GM23248 (cell line): ENCODE data around the gene LAMB3. TPM values are rescaled to one million over a fixed set of nuclear protein-coding genes. Genes with fewer than 3 reads are reported as not detected.

Source experiments
- DNase-seq: peaks from one replicate; pipeline ENCODE4 v3.0.0-alpha.2; 2015
- H2AFZ ChIP-seq: fragments of 200-600 bp; sonication (generic); 2 replicates; pipeline ENCODE4 v1.6.1; 2016; ENCODE audit warnings: antibody characterized with exemption
- H3F3A ChIP-seq: fragments of 200-600 bp; sonication (generic); 2 replicates; pipeline ENCODE4 v1.6.1; 2016; ENCODE audit warnings: mild to moderate bottlenecking, antibody characterized with exemption, mixed run types; ENCODE audit not compliant: insufficient read depth
- H3K27ac ChIP-seq: fragments of 200-600 bp; sonication (generic); 2 replicates; pipeline ENCODE4 v1.5.1; 2016; ENCODE audit warnings: mild to moderate bottlenecking
- H3K27me3 ChIP-seq: fragments of 200-600 bp; sonication (generic); replicated peaks from 2 replicates; pipeline ENCODE4 v1.6.1; 2016; ENCODE audit warnings: mild to moderate bottlenecking; ENCODE audit not compliant: insufficient read depth
- H3K36me3 ChIP-seq: fragments of 200-600 bp; sonication (generic); 2 replicates; pipeline ENCODE4 v1.6.1; 2016; ENCODE audit warnings: low read depth, mild to moderate bottlenecking
- H3K4me1 ChIP-seq: fragments of 200-600 bp; sonication (generic); 2 replicates; pipeline ENCODE4 v1.6.1; 2016; ENCODE audit warnings: mild to moderate bottlenecking; ENCODE audit not compliant: insufficient read depth
- H3K4me2 ChIP-seq: fragments of 200-600 bp; sonication (generic); one replicate; pipeline ENCODE4 v1.6.1; 2016; ENCODE audit warnings: mild to moderate bottlenecking; ENCODE audit not compliant: unreplicated experiment
- H3K4me3 ChIP-seq: fragments of 200-600 bp; sonication (generic); 2 replicates; pipeline ENCODE4 v1.5.1; 2016; ENCODE audit warnings: mild to moderate bottlenecking
- H3K79me2 ChIP-seq: fragments of 200-600 bp; sonication (generic); 2 replicates; pipeline ENCODE4 v1.6.1; 2016; ENCODE audit warnings: mild to moderate bottlenecking; ENCODE audit not compliant: insufficient read depth
- H3K9ac ChIP-seq: fragments of 200-600 bp; sonication (generic); 2 replicates; pipeline ENCODE4 v1.6.1; 2016; ENCODE audit warnings: mild to moderate bottlenecking
- H3K9me2 ChIP-seq: fragments of 200-600 bp; sonication (generic); 2 replicates; pipeline ENCODE4 v1.6.1; 2016; ENCODE audit warnings: mixed run types, mild to moderate bottlenecking, moderate library complexity; ENCODE audit not compliant: insufficient read depth
- H3K9me3 ChIP-seq: fragments of 200-600 bp; sonication (generic); one replicate; pipeline ENCODE4 v1.6.1; 2017; ENCODE audit warnings: low read depth
- H4K20me1 ChIP-seq: fragments of 200-600 bp; sonication (generic); 2 replicates; pipeline ENCODE4 v1.6.0; 2016; ENCODE audit not compliant: insufficient read depth
- EZH2 ChIP-seq: fragments of 200-600 bp; sonication (generic); IDR thresholded peaks from 2 replicates; pipeline ENCODE4 v1.6.1; 2018; ENCODE audit warnings: antibody characterized with exemption, mild to moderate bottlenecking; ENCODE audit not compliant: insufficient read depth, poor library complexity, severe bottlenecking
- EZH2phosphoT487 ChIP-seq: fragments of 200-600 bp; sonication (generic); IDR thresholded peaks from 2 replicates; pipeline ENCODE4 v1.6.1; 2018; ENCODE audit warnings: antibody characterized with exemption, moderate library complexity, mild to moderate bottlenecking, low read depth; ENCODE audit not compliant: insufficient read depth
- WGBS, 2 experiments: methylation state at CpG; one replicate each; pipeline ENCODE4 v1.1.6; 2015 to 2017; ENCODE audit warnings: low lambda C conversion rate in 2 of 2, low coverage in 1 of 2; ENCODE audit errors: missing lambda C conversion rate in 2 of 2; 5-methylcytosine and 5-hydroxymethylcytosine counted together
- in situ Hi-C: fragments of 300-500 bp; cut with MboI; formaldehyde crosslinking; loops from 2 replicates; pipeline ENCODE4 v1.15.0; 2020
- polyA plus RNA-seq: library from polyadenylated mRNA; unstranded; fragments of >200 nt; fragmentation: Nextera tagmentation; extraction: Ambion mirVana; gene quantifications from 2 replicates; pipeline ENCODE4 v1.2.1, GENCODE V29; 2016
- total RNA-seq: library from RNA; depleted of rRNA; stranded (reverse); fragments of >200 nt; shearing (Covaris generic); gene quantifications from 2 replicates; pipeline ENCODE4 v1.2.3, GENCODE V29; 2014

LAMB3 gene
- total and polyA plus RNA-seq, 2 experiments from 2014 or later = 3.0 to 6.8 TPM

- no peaks in the 10 kb centered on the region for H3K9me3 ChIP-seq
- H3K27me3 ChIP-seq = no peaks in the 10 kb centered on the region
- in situ Hi-C loops = no loop called here
- no peaks in the 10 kb centered on the region for H4K20me1 ChIP-seq
- no peak overlapping the region for H3K27ac ChIP-seq
- no peak overlapping the region for H3K4me2 ChIP-seq
- peaks cover 27% of the 10 kb centered on the region for H3K4me1 ChIP-seq
- no peak overlapping the region for H2AFZ ChIP-seq
- TF ChIP-seq EZH2phosphoT487 (no peak), EZH2 (no peak)
- peaks cover 20% of the 10 kb centered on the region for H3F3A ChIP-seq
- no peak overlapping the region for H3K9ac ChIP-seq
- no peaks in the 10 kb centered on the region for H3K9me2 ChIP-seq
- H3K36me3 ChIP-seq = no peaks in the 10 kb centered on the region
- H3K4me3 ChIP-seq = no peak overlapping the region
- H3K79me2 ChIP-seq = no peaks in the 10 kb centered on the region
- WGBS, 2 experiments = 90 to 91% methylated on average over 16 of the region's 16 CpGs
- DNase-seq = no peak
Observed at GRCh38 chr1:209645574-209646452, 6.4 kb downstream of the LAMB3 start.

DNA sequence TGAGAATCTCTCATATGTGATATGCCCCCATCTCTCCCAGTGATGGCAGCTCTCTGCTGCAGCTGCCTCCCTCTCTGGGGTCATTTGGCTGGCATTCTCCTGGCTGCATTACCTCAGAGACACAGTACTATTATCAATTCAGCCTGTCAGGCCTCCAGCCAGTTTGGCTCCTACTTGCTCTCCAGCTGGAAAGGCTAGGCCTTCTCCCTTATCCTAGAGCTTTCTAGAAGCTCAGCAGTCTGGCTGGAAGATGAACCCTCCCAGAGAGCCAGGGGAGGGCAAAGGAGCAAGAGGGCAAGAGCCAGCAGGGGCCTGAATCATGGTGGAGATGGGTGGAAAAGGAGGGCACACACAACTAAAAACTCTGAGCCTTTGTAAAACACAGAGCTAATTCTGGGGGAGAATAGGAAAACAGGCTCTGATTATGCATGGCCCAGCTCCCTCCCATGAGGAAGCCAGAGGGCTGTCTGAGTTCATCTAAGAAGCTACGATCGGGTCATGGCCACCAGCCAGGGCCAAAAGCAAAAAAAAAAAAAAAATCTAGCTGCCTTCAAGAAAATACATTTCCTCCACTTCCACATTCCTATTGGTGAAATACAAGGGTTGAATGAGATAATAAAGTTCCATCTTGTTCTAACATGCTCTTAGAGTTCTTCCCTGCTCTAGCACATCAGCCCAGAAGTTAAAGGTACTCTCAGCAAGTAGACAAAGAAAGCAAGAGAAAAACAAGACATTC, 8.8 kb downstream of the LAMB3 start:
- H3K4me1 ChIP-seq = peaks cover 8% of the 10 kb centered on the region; the same call in 1 of the 2 replicates
- no peaks in the 10 kb centered on the region for H3K9me2 ChIP-seq
- DNase-seq = no peak
- H3K36me3 ChIP-seq = no peaks in the 10 kb centered on the region
- no peaks in the 10 kb centered on the region for H3K79me2 ChIP-seq
- H3K27ac ChIP-seq = no peak overlapping the region
- H3K4me3 ChIP-seq = no peak overlapping the region
- no peak overlapping the region for H2AFZ ChIP-seq
- no peaks in the 10 kb centered on the region for H3K9me3 ChIP-seq
- no peaks in the 10 kb centered on the region for H4K20me1 ChIP-seq
- H3K9ac ChIP-seq = no peak overlapping the region
- H3K4me2 ChIP-seq = no peak overlapping the region
- in situ Hi-C loops = no loop called here
- H3K27me3 ChIP-seq = no peaks in the 10 kb centered on the region
- WGBS, 2 experiments = 42 to 53% methylated on average over 2 of the region's 2 CpGs
- TF ChIP-seq EZH2phosphoT487 (no peak), EZH2 (no peak)
- peaks cover 6% of the 10 kb centered on the region; the same call in 1 of the 2 replicates for H3F3A ChIP-seq

GRCh38 chr1:209642816-209643215, 9.4 kb downstream of the LAMB3 start:
- Histone ChIP-seq H3F3A (no peaks in the 10 kb centered on the region), H3K9ac (no peak overlapping the region), H3K9me2 (no peaks in the 10 kb centered on the region), H3K4me1 (peaks cover 5% of the 10 kb centered on the region; the same call in 1 of the 2 replicates), H3K36me3 (no peaks in the 10 kb centered on the region), H3K27me3 (no peaks in the 10 kb centered on the region), H3K4me3 (no peak overlapping the region), H2AFZ (no peak overlapping the region), H4K20me1 (no peaks in the 10 kb centered on the region), H3K27ac (no peak overlapping the region), H3K9me3 (no peaks in the 10 kb centered on the region), H3K4me2 (no peak overlapping the region), H3K79me2 (no peaks in the 10 kb centered on the region)
- DNase-seq = no peak
- in situ Hi-C loops = no loop called here
- TF ChIP-seq EZH2 (no peak), EZH2phosphoT487 (no peak)
- WGBS, 2 experiments = 29 to 33% methylated on average over 3 of the region's 3 CpGs

- Histone ChIP-seq H3K79me2 (no peaks in the 10 kb centered on the region), H3F3A (no peaks in the 10 kb centered on the region), H3K27me3 (no peaks in the 10 kb centered on the region), H3K4me2 (no peak overlapping the region), H3K36me3 (no peaks in the 10 kb centered on the region), H3K27ac (no peak overlapping the region), H3K9ac (no peak overlapping the region), H3K9me2 (no peaks in the 10 kb centered on the region), H3K4me1 (no peaks in the 10 kb centered on the region), H2AFZ (no peak overlapping the region), H3K9me3 (no peaks in the 10 kb centered on the region), H4K20me1 (no peaks in the 10 kb centered on the region), H3K4me3 (no peak overlapping the region)
- WGBS, 2 experiments = 25 to 43% methylated on average over 4 to 5 of the region's 5 CpGs
- no peak for TF ChIP-seq EZH2phosphoT487
- no peak for TF ChIP-seq EZH2
- DNase-seq = no peak
- in situ Hi-C loops = no loop called here
Observed at GRCh38 chr1:209641832-209642172, 10.4 kb downstream of the LAMB3 start.
